ENCODE data around the gene HYAL2. TPM values are rescaled to one million over a fixed set of nuclear protein-coding genes. Genes with fewer than 3 reads are reported as not detected.
A peak's percentile ranks its signal among the peaks of the same experiment; 100 is the strongest.

Gene HYAL2
- total RNA-seq, 2 donors from 2014 or later = 86.5 to 87.5 TPM

- Histone ChIP-seq H3K4me3 (peak overlapping the region; percentile 79), H3K9me3 (no peaks in the 10 kb centered on the region), H3K4me1 (ENCODE audit: control insufficient read depth in 1 of 2, low read depth in 2 of 2) (peaks cover 16 to 46% of the 10 kb centered on the region in 2 donors), H3K36me3 (peaks cover 32% of the 10 kb centered on the region), H3K27ac (peak overlapping the region; percentile 83 to 91), H3K27me3 (replicated peaks; ENCODE audit: insufficient read depth) (no peaks in the 10 kb centered on the region)
- ATAC-seq (ENCODE audit: insufficient number of reproducible peaks, low FRiP score, low read depth) (no peak), DNase-seq (ENCODE audit: low spot score) (no peak)
- no peak for TF ChIP-seq CTCF (IDR thresholded peaks at IDR 0.05)
These were observed 27.6 kb upstream of the HYAL2 start for GRCh38 chr3:50350213-50350526.

- TF ChIP-seq CTCF (IDR thresholded peaks at IDR 0.05) = peak; percentile 48
- Histone ChIP-seq H3K9me3 (no peaks in the 10 kb centered on the region), H3K27ac (peak overlapping the region in 1 of 2 donors; percentile 9), H3K4me3 (no peak overlapping the region), H3K27me3 (replicated peaks; ENCODE audit: insufficient read depth) (no peaks in the 10 kb centered on the region), H3K4me1 (ENCODE audit: control insufficient read depth in 1 of 2, low read depth in 2 of 2) (peaks cover 16 to 44% of the 10 kb centered on the region in 2 donors), H3K36me3 (peaks cover 9% of the 10 kb centered on the region)
- DNase-seq (ENCODE audit: low spot score) = no peak
- ATAC-seq (ENCODE audit: insufficient number of reproducible peaks, low FRiP score, low read depth) = no peak
These were observed 24.8 kb upstream of the HYAL2 start for GRCh38 chr3:50347187-50347813.

GRCh38 chr3:50345586-50346234, 23.2 kb upstream of the HYAL2 start, which contains the start of gene ZMYND10:
Gene ZMYND10 (minus strand): TSS chr3:50345732. CDS start chr3:50345579, 153 bp downstream.
- peaks cover 14 to 43% of the 10 kb centered on the region in 2 donors for H3K4me1 ChIP-seq (ENCODE audit: control insufficient read depth in 1 of 2, low read depth in 2 of 2)
- DNase-seq (ENCODE audit: low spot score) (no peak), ATAC-seq (ENCODE audit: insufficient number of reproducible peaks, low FRiP score, low read depth) (no peak)
- TF ChIP-seq CTCF (IDR thresholded peaks at IDR 0.05) = no peak
- no peaks in the 10 kb centered on the region for H3K9me3 ChIP-seq
- peak within 1 kb of the TSS; percentile 66 for H3K4me3 ChIP-seq
- H3K36me3 ChIP-seq = peaks cover 9% of the 10 kb centered on the region
- H3K27ac ChIP-seq = no peak within 1 kb of the TSS
- H3K27me3 ChIP-seq (replicated peaks; ENCODE audit: insufficient read depth) = no peaks in the 10 kb centered on the region

GRCh38 chr3:50345008-50345407, 22.5 kb upstream of the HYAL2 start:
- TF ChIP-seq CTCF (IDR thresholded peaks at IDR 0.05) = no peak
- H3K9me3 ChIP-seq = no peaks in the 10 kb centered on the region
- no peaks in the 10 kb centered on the region for H3K27me3 ChIP-seq (replicated peaks; ENCODE audit: insufficient read depth)
- H3K27ac ChIP-seq = no peak overlapping the region
- peaks cover 14 to 45% of the 10 kb centered on the region in 2 donors for H3K4me1 ChIP-seq (ENCODE audit: control insufficient read depth in 1 of 2, low read depth in 2 of 2)
- no peak for DNase-seq (ENCODE audit: low spot score)
- peak overlapping the region; percentile 66 for H3K4me3 ChIP-seq
- H3K36me3 ChIP-seq = peaks cover 9% of the 10 kb centered on the region
- ATAC-seq (ENCODE audit: insufficient number of reproducible peaks, low FRiP score, low read depth) = no peak

GRCh38 chr3:50342813-50343633, 20.5 kb upstream of the HYAL2 start:
- Histone ChIP-seq H3K27ac (no peak overlapping the region), H3K4me1 (ENCODE audit: control insufficient read depth in 1 of 2, low read depth in 2 of 2) (peaks cover 21 to 49% of the 10 kb centered on the region in 2 donors), H3K4me3 (no peak overlapping the region), H3K9me3 (no peaks in the 10 kb centered on the region), H3K36me3 (peaks cover 7% of the 10 kb centered on the region), H3K27me3 (replicated peaks; ENCODE audit: insufficient read depth) (no peaks in the 10 kb centered on the region)
- DNase-seq (ENCODE audit: low spot score) = no peak
- TF ChIP-seq CTCF (IDR thresholded peaks at IDR 0.05) = no peak
- ATAC-seq (ENCODE audit: insufficient number of reproducible peaks, low FRiP score, low read depth) = no peak

Measured in thoracic aorta (tissue), 2 donors.